K562 (cell line): ENCODE measurements around the gene MAP1A. TPM values are rescaled to one million over a fixed set of nuclear protein-coding genes. Genes with fewer than 3 reads are reported as not detected.
A peak's percentile ranks its signal among the peaks of the same experiment; 100 is the strongest.

Experiments
- ARHGAP35 ChIP-seq: fragments of 450-650 bp; IDR thresholded peaks from 2 replicates; pipeline ENCODE4 v1.6.1; 2018; ENCODE audit not compliant: partially characterized antibody
- CREB5 ChIP-seq: fragments of 250-450 bp; sonication (Bioruptor Pico); IDR thresholded peaks from 2 replicates; pipeline ENCODE4 v1.5.0; 2020; ENCODE audit warnings: mild to moderate bottlenecking
- FOSL1 ChIP-seq: fragments of 200-800 bp; sonication (Bioruptor generic); conservative IDR thresholded peaks from 2 replicates; pipeline ENCODE4 v1.6.1; 2016; ENCODE audit warnings: missing genetic modification characterization, missing compliant biosample characterization
- GMEB1 ChIP-seq: fragments of 250-450 bp; sonication (Bioruptor Pico); IDR thresholded peaks from 2 replicates; pipeline ENCODE4 v1.4.0; 2020; ENCODE audit warnings: mild to moderate bottlenecking
- HDAC1 ChIP-seq, 2 experiments: fragments of 450-650 bp; IDR thresholded peaks; 2 replicates each; pipeline ENCODE4 v1.6.1; 2016 to 2017; ENCODE audit warnings: inconsistent platforms in 1 of 2, mild to moderate bottlenecking in 1 of 2, moderate library complexity in 1 of 2
- HOXB6 ChIP-seq: fragments of 250-450 bp; sonication (Bioruptor Pico); IDR thresholded peaks from 2 replicates; pipeline ENCODE4 v1.5.1; 2022; ENCODE audit warnings: mild to moderate bottlenecking, borderline replicate concordance
- LCOR ChIP-seq: sonication (generic); formaldehyde crosslinking; IDR thresholded peaks from 2 replicates; pipeline ENCODE4 v1.8.0; 2022; ENCODE audit warnings: mild to moderate bottlenecking, missing genetic modification reagents
- POLR3G ChIP-seq: IDR thresholded peaks from 2 replicates; pipeline ENCODE4 v1.6.1; 2011; ENCODE audit not compliant: insufficient read length, insufficient replicate concordance; ENCODE audit errors: extremely low read depth
- TCFL5 ChIP-seq: fragments of 250-450 bp; sonication (Bioruptor Pico); conservative IDR thresholded peaks from 2 replicates; pipeline ENCODE4 v1.6.1; 2021; ENCODE audit warnings: mild to moderate bottlenecking, moderate library complexity, matching md5 sums
- XRCC5 ChIP-seq: fragments of 200-400 bp; formaldehyde crosslinking; IDR thresholded peaks from 2 replicates; pipeline ENCODE4 v1.6.1; 2017; ENCODE audit warnings: low read depth, mild to moderate bottlenecking, low read length
- ZBTB1 ChIP-seq: sonication (generic); formaldehyde crosslinking; IDR thresholded peaks from 2 replicates; pipeline ENCODE4 v1.8.1; 2023; ENCODE audit warnings: missing genetic modification reagents, low read depth, mild to moderate bottlenecking, borderline replicate concordance
- ZC3H4 ChIP-seq: sonication (generic); formaldehyde crosslinking; IDR thresholded peaks from 2 replicates; pipeline ENCODE4 v1.9.0; 2021; ENCODE audit warnings: missing genetic modification reagents, borderline replicate concordance
- ZMIZ1 ChIP-seq, 2 experiments: fragments of 150-350 bp in 1 of 2; IDR thresholded peaks; 2 replicates each; pipeline ENCODE4 v1.6.1; 2012 to 2016; ENCODE audit warnings: low read depth in 2 of 2, low read length in 2 of 2, mild to moderate bottlenecking in 1 of 2, moderate library complexity in 1 of 2
- ZNF699 ChIP-seq: fragments of 250-450 bp; sonication (Bioruptor Pico); IDR thresholded peaks from 2 replicates; pipeline ENCODE4 v1.8.0; 2021; ENCODE audit warnings: mild to moderate bottlenecking, moderate library complexity; ENCODE audit not compliant: insufficient replicate concordance
- ZNF76 ChIP-seq: fragments of 250-450 bp; sonication (Bioruptor Pico); IDR thresholded peaks from 2 replicates; pipeline ENCODE4 v1.4.0; 2020; ENCODE audit warnings: mild to moderate bottlenecking, moderate library complexity, borderline replicate concordance
- ZNF780A ChIP-seq: fragments of 250-450 bp; sonication (Bioruptor Pico); IDR thresholded peaks from 2 replicates; pipeline ENCODE4 v1.5.0; 2021; ENCODE audit warnings: mild to moderate bottlenecking
- polyA plus RNA-seq, 8 experiments: library from polyadenylated mRNA; depleted of rRNA in 4 of 8; stranded (reverse) in 5 of 8; unstranded in 3 of 8; fragments of >200 nt; fragmentation: Nextera tagmentation in 2 of 8; fragmentation: Illumina TruSeq in 1 of 8; extraction: Ambion mirVana in 2 of 8; extraction: Trizol in 1 of 8; gene quantifications; 2 replicates each; pipeline versions ENCODE4 v1.2.1 to v1.2.3, GENCODE V29; 2011 to 2014; ENCODE audit warnings: inconsistent platforms in 1 of 8, missing spikeins in 1 of 8
- total RNA-seq, 7 experiments: library from RNA; depleted of rRNA in 6 of 7; stranded (reverse); fragments of >200 nt in 6 of 7; fragmentation: Illumina TruSeq in 2 of 7; extraction: Trizol in 2 of 7; gene quantifications; 2 replicates each; pipeline versions ENCODE4 v1.2.1 to v1.2.3, GENCODE V29; 2011 to 2021; ENCODE audit warnings: low replicate concordance in 1 of 7

The MAP1A gene
- total and polyA plus RNA-seq, 9 of the 15 experiments (the other 6 are each of a cell fraction or from before 2014, with no cell fraction given) = 2.0 to 20.3 (median 7.3) TPM

GRCh38 chr15:43492673-43493601 lies 24.5 kb upstream of the MAP1A start, which contains the start of gene TP53BP1 (continued):
- TF ChIP-seq ZMIZ1 (IDR thresholded peaks at IDR 0.05; ENCODE audit: low read depth in 2 of 2, low read length in 2 of 2) (no peak), GMEB1 (peak; percentile 78), LCOR (CRISPR knock-in tag) (no peak), ZC3H4 (CRISPR knock-in tag) (no peak), XRCC5 (no peak), HDAC1 (IDR thresholded peaks at IDR 0.05) (peak in 1 of 2 experiments; percentile 94; a peak in 2 of 4 replicates), ZNF699 (no peak), TCFL5 (CRISPR knock-in tag) (no peak), HOXB6 (CRISPR knock-in tag) (no peak), ARHGAP35 (no peak), ZBTB1 (CRISPR knock-in tag) (no peak), FOSL1 (no peak), ZNF76 (CRISPR knock-in tag) (no peak), ZNF780A (CRISPR knock-in tag) (no peak), CREB5 (CRISPR knock-in tag) (no peak), POLR3G (no peak)
